H1 (cell line): ENCODE results near the gene HDAC2. TPM values are rescaled to one million over a fixed set of nuclear protein-coding genes. Genes with fewer than 3 reads are reported as not detected.

Experiments
- ASH2L ChIP-seq: fragments of 200-600, 300-600 bp; sonication (generic); IDR thresholded peaks from one replicate; pipeline ENCODE4 v1.7.1; 2017; ENCODE audit warnings: low read length
- RNF2 ChIP-seq: fragments of 200-900, 300-1000 bp; sonication (generic); IDR thresholded peaks from 2 replicates; pipeline ENCODE4 v1.7.1; 2016; ENCODE audit warnings: borderline replicate concordance, low read depth, mild to moderate bottlenecking, antibody characterized with exemption, low read length; ENCODE audit not compliant: poor library complexity, severe bottlenecking; ENCODE audit errors: missing control alignments
- RXRA ChIP-seq: IDR thresholded peaks from 2 replicates; pipeline ENCODE4 v1.6.1; 2011; ENCODE audit warnings: low read depth, mild to moderate bottlenecking, low read length, moderate library complexity; ENCODE audit not compliant: insufficient read depth
- TEAD4 ChIP-seq: IDR thresholded peaks from 2 replicates; pipeline ENCODE4 v1.6.1; 2012; ENCODE audit warnings: low read depth, low read length, inconsistent platforms, mixed read lengths
- polyA plus RNA-seq, 7 experiments: library from polyadenylated mRNA; depleted of rRNA in 3 of 7; stranded (reverse) in 5 of 7; unstranded in 2 of 7; fragments of >200 nt in 5 of 7; fragments of 200-250 nt in 2 of 7; gene quantifications; 1 replicate in 5 of 7; 2 replicates in 1 of 7; 4 replicates in 1 of 7; pipeline versions ENCODE4 v1.2.1 to v1.2.3, GENCODE V29; 2011 to 2013; ENCODE audit warnings: missing spikeins in 2 of 7, mixed read lengths in 2 of 7
- total RNA-seq: library from RNA; stranded (reverse); fragmentation: NEBNext Ultra II Directional; extraction: Animal tissue kit (Norgen Biotek cat#: 25700); gene quantifications from 2 replicates; pipeline ENCODE4 v1.2.1, GENCODE V29; 2021
- TF ChIP-seq, protein P1 (sequence below): fragments of 300-600 bp; sonication (generic); IDR thresholded peaks from 2 replicates; pipeline ENCODE4 v1.7.1; 2012; ENCODE audit warnings: low read length, moderate library complexity, mild to moderate bottlenecking, inconsistent platforms; ENCODE audit not compliant: insufficient replicate concordance

HDAC2 gene
- total and polyA plus RNA-seq, 2 of the 8 experiments (the other 6 are each of a cell fraction or from before 2014, with no cell fraction given): 323 to 374 TPM

DNA sequence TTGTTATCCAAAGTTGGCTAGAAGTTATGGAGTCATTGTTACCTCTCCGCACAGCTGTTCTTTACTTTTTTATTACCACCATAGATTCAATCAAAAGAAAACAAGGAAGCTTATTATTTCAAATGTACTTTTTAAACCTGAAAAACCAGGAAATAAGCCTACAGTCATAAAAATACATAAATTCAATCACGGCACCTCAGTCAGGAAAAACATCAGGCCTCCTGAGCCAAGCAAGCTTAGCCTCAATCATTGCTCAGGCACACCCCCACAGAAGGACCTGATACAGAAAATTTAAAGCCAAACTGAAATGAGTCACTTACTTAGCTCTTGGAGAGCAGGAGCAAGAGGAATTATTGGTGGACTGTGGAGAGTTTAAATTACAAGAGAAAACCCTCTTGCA, 69.5 kb downstream of the HDAC2 start (continued):
- TF ChIP-seq, protein P1, sequence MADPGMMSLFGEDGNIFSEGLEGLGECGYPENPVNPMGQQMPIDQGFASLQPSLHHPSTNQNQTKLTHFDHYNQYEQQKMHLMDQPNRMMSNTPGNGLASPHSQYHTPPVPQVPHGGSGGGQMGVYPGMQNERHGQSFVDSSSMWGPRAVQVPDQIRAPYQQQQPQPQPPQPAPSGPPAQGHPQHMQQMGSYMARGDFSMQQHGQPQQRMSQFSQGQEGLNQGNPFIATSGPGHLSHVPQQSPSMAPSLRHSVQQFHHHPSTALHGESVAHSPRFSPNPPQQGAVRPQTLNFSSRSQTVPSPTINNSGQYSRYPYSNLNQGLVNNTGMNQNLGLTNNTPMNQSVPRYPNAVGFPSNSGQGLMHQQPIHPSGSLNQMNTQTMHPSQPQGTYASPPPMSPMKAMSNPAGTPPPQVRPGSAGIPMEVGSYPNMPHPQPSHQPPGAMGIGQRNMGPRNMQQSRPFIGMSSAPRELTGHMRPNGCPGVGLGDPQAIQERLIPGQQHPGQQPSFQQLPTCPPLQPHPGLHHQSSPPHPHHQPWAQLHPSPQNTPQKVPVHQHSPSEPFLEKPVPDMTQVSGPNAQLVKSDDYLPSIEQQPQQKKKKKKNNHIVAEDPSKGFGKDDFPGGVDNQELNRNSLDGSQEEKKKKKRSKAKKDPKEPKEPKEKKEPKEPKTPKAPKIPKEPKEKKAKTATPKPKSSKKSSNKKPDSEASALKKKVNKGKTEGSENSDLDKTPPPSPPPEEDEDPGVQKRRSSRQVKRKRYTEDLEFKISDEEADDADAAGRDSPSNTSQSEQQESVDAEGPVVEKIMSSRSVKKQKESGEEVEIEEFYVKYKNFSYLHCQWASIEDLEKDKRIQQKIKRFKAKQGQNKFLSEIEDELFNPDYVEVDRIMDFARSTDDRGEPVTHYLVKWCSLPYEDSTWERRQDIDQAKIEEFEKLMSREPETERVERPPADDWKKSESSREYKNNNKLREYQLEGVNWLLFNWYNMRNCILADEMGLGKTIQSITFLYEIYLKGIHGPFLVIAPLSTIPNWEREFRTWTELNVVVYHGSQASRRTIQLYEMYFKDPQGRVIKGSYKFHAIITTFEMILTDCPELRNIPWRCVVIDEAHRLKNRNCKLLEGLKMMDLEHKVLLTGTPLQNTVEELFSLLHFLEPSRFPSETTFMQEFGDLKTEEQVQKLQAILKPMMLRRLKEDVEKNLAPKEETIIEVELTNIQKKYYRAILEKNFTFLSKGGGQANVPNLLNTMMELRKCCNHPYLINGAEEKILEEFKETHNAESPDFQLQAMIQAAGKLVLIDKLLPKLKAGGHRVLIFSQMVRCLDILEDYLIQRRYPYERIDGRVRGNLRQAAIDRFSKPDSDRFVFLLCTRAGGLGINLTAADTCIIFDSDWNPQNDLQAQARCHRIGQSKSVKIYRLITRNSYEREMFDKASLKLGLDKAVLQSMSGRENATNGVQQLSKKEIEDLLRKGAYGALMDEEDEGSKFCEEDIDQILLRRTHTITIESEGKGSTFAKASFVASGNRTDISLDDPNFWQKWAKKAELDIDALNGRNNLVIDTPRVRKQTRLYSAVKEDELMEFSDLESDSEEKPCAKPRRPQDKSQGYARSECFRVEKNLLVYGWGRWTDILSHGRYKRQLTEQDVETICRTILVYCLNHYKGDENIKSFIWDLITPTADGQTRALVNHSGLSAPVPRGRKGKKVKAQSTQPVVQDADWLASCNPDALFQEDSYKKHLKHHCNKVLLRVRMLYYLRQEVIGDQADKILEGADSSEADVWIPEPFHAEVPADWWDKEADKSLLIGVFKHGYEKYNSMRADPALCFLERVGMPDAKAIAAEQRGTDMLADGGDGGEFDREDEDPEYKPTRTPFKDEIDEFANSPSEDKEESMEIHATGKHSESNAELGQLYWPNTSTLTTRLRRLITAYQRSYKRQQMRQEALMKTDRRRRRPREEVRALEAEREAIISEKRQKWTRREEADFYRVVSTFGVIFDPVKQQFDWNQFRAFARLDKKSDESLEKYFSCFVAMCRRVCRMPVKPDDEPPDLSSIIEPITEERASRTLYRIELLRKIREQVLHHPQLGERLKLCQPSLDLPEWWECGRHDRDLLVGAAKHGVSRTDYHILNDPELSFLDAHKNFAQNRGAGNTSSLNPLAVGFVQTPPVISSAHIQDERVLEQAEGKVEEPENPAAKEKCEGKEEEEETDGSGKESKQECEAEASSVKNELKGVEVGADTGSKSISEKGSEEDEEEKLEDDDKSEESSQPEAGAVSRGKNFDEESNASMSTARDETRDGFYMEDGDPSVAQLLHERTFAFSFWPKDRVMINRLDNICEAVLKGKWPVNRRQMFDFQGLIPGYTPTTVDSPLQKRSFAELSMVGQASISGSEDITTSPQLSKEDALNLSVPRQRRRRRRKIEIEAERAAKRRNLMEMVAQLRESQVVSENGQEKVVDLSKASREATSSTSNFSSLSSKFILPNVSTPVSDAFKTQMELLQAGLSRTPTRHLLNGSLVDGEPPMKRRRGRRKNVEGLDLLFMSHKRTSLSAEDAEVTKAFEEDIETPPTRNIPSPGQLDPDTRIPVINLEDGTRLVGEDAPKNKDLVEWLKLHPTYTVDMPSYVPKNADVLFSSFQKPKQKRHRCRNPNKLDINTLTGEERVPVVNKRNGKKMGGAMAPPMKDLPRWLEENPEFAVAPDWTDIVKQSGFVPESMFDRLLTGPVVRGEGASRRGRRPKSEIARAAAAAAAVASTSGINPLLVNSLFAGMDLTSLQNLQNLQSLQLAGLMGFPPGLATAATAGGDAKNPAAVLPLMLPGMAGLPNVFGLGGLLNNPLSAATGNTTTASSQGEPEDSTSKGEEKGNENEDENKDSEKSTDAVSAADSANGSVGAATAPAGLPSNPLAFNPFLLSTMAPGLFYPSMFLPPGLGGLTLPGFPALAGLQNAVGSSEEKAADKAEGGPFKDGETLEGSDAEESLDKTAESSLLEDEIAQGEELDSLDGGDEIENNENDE: no peak
- no peak for TF ChIP-seq RXRA
- no peak for TF ChIP-seq TEAD4
- no peak for TF ChIP-seq RNF2
- no peak for TF ChIP-seq ASH2L
- TF ChIP-seq, all 59 proteins: peak for 0
